Activated T-cell treated with anti-CD3 and anti-CD28 coated beads, Interleukin-2, amount 50 U/mL, for 48 hours (primary cell): ENCODE data around the gene GNA15.

Experiments
- DNase-seq, 2 experiments: peaks; one replicate each; pipeline ENCODE4 v3.0.0-alpha.2; 2020

Gene GNA15

DNA sequence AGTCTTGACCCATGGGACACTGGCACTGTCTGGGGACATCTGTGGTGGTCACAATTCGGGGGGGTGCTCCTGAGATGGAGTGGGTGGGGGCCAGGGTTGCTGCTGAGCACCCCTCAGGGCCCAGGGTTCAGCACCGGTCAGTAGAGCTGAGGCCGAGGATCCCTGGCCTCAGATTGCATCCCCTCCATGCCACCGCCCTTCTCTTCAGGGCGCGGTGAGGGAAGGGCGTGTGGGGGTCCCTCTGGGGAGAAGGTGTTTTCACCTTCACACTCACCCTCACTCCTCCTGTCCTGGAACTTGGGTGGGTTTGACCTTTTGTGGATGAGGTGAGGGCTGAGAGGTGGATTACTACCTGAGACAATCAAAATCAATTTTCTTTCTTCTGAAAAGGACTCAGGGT, 28.2 kb upstream of the GNA15 start:
- no peak for DNase-seq

DNA sequence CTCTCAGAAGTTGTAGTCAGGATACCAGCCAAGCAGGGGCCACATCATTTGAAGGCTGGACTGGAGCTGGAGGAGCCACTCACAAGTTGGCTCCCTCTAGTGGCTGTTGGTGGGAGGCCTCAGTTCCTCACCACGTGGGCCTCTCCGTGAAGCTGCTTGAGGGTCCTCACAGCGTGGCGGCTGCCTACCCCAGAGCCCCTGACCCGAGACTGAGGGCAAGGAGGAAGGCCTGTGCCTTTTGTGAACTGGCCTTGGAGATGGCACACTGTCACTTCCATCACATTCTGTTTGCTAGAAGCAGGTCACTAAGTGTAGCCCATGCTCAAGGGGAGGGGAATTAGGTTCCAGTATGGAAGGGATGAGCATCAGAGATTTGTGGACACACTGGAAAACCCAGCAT, 27.1 kb upstream of the GNA15 start:
- peak; percentile 81 to 83 for DNase-seq

DNA sequence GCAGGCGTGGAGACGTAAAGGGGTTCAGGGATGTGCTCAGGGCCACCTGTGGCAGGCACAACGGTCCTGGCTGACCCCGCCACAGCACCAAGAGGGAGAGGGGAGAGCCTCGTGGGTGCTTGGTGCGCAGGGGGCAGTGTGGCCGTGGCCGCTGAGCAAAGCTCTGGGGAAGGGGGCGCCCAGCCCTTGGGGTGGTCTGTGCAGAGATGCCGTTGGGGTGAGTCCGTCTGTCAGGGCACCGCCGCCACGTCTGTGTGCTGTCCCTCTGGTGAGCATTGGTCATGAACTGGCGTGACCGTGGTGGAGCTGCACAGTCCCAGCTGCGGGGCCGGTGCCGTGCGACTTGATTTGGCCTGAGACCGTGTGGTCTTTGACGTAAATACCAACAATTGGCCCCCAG, 26.3 kb upstream of the GNA15 start:
- DNase-seq: no peak

DNA sequence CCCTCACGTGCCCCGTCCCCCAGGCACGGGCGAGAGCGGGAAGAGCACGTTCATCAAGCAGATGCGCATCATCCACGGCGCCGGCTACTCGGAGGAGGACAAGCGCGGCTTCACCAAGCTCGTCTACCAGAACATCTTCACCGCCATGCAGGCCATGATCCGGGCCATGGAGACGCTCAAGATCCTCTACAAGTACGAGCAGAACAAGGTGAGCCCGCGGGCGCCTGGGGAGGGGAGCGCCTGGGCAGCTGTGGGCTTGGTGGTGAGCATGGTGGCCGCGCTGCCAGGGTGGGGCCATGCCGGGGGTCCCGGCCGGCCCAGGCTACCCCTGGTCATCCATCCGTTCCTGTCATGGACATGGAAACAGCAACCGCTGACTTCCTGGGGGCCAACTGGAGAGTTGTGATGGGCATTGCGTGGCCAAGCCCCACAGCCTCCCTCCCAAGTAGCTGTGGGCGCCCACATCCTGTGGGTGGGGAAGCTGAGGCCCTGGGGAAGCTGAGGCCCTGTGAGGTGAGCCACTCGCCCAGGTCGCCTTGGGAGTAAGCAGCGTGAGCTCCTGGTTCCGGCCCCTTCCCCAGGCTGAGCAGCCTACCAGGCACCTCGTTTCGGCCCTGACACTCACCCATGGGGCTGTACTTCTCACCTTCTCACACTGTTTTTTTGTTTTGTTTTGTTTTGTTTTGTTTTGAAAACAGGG, 25.6 kb upstream of the GNA15 start:
- DNase-seq: no peak

DNA sequence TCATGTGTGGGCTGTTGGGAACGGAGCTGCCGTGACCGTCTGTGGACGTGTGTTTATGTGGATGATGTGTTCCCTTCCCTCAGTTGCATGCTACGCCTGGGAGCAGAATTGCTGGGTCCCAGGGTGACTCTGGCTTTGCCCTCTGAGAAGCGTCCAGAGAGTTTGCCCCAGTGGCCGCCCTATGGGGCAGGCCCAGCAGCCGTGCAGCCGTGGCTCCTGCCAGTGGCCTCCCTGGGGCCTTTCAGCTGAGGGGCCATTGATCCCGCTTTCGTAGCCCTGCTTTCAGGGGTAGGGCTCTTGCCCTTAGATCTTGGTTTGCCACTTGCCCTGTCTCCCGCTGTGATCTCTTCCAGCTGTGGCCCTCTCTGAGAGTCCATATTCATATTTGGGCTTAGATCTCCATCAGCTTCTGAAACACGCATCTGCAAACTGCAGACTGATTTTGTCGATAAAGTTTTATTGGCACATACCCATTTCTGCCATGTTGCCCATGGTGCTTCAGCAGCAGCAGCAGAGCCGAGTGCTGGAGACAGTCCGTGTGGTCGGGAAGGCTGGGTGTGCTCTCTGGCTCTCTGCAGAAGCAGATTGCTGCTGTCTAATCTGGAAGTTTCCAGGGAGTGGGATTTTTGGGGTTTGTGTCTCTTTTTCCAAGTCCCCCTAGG, 24.1 kb upstream of the GNA15 start:
- DNase-seq: no peak

DNA sequence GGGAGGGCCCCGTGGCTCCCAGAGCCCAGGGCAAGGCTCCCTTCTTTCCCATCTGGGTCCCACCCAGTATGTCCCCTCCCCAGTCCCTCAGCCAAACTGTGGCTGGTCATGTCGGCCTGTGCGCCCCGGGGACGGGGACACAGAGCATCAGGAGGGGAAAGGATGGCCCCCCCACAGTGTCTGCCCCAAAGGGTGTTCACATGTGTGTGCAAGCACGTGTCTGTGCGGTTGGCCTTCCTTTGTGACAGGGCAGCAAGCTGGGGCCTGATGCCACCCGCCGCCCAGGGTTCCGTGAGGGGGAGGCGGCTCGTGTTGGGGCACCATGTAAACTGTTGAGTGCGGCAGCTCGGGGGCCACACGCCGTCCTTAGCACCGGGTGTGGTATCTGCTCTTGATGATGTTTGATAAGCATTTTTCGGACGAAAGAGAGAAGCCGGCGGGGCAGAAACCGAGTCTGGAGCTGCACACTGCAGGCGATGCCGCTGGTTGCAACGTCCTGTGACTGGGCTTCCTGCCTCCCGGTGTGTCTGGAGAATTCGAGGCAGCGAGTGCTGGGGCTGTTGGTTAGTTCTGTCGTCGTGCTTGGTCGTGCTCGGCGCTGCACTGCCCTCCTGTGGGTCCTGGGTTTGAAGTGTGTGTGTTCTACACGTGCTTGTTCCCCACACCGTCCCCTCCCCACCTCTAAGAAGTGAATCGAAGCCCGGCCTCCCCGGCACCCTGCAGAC, 23.3 kb upstream of the GNA15 start:
- no peak for DNase-seq

DNA sequence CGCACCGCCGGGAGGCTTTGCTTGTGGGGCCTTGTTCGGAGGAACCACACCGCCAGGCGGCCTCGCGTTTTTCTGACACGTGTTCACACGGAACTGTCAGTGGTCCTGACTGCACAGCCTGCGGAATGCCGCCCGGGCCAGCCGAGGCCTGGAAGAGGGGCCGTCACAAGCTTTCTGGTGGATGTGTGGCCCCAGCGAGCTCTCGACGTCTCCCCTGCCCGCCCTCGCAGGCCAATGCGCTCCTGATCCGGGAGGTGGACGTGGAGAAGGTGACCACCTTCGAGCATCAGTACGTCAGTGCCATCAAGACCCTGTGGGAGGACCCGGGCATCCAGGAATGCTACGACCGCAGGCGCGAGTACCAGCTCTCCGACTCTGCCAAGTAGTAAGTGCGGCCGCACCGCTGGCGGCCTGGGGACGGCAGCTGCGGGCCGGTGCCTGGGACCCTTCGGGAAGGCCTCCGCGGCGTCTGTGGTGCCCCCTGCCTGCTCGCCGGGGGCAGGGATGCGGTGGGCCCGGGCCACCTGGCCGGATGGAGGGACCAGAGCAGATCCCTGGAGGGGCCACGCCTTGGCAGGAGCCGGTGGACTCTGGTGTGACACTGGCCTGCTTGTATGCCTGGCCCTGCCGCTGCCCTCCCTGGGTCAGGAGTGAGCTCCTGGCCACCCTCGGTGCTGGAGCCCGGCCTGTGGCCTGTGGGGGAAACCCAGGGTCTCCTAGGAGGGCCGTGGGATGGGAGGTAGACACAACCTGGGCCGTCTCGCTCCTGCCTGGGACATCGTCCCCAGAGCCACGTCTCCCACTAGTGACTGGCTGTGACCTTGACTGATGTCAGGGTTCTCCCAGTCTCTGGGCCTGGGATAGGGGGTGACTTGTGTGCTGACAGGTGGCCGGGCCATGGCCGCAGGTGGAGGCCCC, 22.5 kb upstream of the GNA15 start:
- no peak for DNase-seq

DNA sequence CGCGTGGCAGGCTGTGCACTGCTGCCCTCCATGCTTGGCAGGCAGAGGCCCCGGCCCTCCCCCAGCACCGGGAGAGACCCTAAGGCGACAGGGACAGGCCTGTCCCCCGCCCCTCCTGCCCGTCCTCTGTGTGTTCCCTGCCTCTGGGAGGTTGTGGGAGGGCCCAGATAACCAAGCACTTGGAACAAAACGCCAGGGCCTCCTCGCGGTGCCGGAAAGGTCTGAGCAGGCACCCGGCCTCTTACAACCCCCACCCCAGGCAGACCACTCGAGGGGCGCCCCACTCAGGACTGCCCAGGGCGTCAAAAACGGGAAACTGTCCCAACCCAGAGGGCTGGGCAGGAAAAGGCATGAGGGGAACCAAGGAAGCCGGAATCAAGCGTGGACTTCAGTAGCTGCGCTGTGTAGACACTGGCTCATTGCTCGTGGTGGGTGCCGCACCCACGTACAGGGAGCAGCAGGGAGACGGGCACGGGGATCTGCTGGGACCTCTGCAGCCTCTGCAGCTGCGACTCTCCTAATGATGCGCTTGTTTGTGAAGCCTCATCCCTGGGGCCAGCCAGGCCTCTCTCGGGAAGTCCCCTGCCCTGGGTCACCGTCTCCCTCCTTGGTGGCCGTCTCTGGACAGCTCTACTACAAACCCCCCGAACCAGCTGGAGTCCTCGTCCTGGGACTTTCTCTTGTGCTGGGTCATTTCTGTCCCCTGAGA, 21.7 kb upstream of the GNA15 start:
- DNase-seq: no peak

DNA sequence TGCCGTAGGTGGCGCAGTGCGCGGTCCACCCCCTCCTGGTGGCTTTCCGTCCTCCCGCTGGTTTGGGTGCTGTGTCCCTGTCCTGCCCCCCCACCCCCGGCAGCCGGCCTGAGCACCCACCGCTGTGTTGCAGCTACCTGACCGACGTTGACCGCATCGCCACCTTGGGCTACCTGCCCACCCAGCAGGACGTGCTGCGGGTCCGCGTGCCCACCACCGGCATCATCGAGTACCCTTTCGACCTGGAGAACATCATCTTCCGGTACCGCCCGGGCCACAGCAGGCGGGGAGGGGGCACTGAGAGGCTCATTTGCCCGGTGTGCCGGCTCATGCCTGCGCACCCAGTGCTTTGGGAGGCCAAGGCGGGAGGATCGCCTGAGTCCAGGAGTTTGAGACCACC, 21.0 kb upstream of the GNA15 start:
- DNase-seq: no peak

DNA sequence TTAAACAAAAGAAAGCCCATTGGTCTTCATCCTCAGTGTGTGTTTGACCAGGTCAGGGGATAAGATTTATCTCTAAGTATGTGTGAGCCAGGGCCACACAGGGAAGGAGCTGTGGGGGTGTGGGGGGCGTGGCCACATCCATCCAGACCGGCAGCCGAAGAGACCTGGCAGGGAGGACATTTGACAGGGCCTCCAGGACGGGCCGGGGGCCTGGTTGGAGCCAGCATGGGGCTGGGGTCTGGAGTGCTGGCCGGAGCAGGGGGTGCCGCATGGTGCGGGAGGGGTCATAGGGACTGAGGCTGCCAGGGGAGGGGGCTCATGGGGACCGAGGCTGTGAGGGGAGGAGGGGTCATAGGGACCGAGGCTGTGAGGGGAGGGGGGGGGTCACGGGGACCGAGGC, 20.4 kb upstream of the GNA15 start:
- DNase-seq: no peak

DNA sequence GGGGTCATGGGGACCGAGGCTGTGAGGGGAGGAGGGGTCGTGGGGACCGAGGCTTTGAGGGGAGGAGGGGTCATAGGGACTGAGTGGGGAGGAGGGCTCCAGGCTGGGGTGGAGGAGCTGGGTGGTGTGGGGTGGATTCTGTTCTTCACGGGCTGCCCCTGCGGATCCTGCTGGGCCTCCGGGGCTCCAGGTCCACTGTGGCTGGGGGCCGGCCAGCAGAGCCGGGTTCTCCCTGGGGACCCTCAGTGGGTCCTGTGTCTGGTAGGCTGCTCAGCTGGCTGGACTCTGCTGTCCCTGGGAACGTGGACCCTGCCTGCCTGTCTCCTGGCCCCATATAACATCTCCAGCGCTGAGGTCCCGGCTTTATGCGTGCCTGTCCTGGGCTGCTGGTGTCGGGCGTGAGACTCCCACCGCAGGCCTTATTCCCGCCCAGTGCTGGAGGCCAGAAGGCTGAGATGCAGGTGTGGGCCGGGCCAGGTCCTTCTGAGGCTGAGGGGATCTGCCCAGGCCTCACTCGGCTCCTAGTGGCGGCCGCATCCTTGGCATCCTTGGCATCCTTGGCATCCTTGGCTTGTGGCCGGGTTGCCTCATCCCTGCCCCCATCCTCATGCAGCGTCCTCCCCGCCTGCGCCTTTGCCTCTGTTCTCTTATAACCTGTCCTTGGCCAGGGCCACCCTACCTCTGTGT, 19.8 kb upstream of the GNA15 start:
- DNase-seq: no peak

DNA sequence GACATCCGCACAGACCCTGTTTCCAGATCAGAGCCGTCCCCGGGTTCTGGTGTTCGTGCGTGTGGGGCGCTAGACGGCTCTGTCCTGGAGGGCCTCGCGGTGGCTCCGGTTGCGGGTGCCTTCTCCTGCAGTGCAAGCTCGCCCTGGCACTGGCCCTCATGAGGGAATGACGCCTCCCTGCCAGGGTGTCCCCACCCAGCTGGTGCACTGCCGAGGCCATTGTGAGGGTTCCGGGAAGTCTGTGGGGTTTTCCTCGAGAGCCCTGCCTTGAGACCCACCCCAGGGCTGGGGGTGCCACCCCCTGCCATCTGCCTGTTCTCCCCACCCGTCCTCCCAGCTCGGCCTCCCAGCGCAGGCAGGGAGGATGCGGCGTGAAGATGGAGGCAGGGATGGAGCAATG, 19.2 kb upstream of the GNA15 start:
- DNase-seq: no peak

DNA sequence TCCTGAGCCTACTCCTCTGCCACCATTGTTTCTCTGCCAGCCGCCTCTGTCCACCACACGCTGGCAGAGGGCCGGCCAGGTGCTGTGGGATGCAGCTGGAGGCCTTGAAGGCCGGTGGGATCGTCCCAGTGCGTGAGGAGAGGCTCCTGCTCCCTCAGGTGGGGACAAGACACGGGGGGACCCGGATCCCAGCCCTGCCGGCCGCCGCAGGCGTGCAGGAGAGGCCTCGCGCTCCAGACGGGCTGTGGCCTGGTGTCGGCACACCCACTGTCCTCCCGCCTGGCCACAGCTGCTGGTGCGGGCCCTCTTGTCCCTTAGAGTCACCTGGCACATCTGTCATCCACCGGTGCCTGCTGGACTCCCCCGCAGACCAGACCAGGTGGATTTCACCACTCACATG, 18.1 kb upstream of the GNA15 start:
- DNase-seq: no peak

DNA sequence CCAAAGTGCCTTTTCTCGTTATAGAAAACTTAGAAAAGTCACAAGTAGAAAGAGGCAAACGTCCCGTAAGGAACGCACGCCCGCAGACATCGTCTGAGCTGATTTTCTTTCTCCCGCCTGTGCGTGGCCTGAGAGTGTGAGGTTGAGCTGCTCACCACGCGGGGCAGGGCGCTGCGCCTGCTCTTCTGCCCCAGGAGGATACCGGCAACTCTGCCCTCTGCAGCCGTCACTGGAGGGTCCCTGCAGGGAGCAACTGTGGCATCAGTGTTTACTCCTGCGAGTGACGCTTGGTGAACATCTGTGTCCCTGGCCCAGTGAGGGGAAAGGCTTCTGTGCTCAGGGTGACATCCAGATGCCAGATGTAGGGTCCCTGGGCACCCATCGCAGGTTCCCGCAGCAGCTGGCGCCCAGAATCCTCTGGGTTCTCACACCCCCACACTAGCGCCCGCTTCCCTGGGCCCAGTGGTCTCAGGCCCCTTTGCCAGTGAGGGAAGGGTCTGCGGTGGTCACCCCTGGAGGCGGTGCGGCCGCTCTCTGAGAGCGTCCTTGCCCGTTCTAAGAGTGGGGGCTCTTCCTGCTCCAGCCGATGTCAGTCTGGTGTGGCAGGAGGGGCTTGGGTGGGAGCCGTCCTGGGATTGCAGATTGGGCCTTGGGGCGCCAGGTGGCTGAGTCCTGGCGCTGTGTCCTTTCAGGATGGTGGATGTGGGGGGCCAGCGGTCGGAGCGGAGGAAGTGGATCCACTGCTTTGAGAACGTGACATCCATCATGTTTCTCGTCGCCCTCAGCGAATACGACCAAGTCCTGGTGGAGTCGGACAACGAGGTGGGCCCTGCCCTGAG, 17.4 kb upstream of the GNA15 start:
- DNase-seq: no peak

DNA sequence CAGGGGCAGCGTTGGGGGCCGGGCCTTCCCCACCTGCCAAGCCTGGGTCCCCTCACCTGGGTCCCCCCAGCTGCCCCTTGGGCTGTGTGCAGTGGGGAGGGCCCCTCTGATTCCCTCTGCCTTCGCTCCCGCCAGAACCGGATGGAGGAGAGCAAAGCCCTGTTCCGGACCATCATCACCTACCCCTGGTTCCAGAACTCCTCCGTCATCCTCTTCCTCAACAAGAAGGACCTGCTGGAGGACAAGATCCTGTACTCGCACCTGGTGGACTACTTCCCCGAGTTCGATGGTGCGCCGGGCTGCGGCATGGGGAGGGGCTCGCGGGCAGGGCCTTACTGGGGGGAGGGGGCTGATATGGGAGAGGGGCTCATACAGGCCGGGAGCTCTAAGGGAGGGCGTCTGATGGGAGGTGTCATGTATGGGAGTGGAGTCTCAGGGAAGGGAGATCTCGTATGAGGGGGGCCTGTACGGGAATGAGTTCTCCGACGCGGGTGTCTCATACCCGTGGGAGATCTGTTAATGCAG, 16.7 kb upstream of the GNA15 start:
- no peak for DNase-seq

DNA sequence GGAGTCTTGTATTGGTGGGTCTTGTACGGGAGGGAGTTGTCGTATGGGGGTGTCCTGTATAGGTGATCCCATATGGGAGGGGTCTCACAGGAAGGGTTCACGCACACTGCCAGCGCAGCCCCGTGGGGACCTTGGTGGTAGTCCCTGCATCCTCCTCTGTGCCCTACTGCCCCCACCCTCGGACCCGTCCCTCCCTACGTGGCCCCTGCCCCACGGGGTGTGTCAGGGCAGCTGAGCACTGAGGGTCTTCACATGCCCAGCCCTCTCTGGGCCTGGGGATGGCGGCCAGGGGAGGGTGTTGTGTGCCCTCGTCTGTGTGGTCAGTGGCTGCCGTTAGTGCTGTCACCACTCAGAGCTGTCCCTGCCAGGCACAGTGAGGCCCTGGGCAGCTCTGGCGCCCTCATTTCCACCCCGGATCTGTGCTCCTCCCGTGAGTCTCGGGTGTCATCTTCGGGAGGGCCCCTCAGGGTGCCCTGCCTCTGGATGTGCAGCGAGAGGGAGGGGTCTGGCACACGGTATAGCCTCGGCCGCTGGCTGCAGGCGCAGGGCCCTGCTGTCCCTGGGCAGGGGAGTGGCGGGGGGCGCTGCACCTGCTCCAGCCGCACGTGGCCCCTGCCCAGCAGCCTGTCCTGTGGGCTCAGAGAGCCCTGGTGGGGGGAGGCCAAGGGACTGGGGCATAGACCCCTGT, 16.0 kb upstream of the GNA15 start:
- no peak for DNase-seq

DNA sequence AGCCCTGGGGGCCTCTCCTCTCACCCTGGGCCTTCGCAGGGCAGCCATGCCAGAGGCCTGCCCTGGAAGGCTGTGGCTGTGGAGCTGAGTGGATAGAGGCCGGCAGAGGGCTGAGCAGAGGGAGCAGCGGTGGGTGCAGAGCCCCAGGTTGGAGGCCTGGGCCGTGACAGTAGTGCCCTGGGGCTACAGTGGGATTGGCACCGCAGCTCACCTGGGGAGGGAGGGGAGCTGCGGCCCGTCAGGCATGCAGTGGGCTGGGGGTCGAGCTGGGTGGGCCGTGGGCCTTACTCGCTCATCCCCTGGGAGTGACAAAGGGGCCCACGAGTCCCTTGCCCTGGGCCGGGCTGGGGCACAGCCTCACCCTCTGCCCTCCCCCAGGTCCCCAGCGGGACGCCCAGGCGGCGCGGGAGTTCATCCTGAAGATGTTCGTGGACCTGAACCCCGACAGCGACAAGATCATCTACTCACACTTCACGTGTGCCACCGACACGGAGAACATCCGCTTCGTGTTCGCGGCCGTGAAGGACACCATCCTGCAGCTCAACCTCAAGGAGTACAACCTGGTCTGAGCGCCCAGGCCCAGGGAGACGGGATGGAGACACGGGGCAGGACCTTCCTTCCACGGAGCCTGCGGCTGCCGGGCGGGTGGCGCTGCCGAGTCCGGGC, 15.1 kb upstream of the GNA15 start:
- DNase-seq: no peak

DNA sequence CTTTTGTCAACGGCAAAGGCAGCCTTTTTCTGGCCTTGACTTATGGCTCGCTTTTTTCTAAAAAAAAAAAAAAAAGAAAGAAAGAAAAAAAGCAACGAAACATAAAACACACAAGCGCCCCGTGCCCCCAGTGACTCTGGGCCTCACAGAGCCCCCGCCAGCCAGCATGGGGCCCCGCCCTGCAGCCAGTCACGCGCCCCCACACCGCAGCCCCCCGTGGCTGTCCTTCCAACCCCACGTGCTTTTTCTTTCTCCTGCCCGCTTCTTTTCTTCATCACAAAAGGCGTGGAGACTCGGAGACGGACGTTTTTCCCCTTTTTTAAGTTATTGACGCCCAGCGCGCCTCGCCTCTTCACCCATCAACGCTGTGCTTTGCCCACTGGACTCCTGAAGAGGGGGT, 14.4 kb upstream of the GNA15 start:
- DNase-seq: no peak

DNA sequence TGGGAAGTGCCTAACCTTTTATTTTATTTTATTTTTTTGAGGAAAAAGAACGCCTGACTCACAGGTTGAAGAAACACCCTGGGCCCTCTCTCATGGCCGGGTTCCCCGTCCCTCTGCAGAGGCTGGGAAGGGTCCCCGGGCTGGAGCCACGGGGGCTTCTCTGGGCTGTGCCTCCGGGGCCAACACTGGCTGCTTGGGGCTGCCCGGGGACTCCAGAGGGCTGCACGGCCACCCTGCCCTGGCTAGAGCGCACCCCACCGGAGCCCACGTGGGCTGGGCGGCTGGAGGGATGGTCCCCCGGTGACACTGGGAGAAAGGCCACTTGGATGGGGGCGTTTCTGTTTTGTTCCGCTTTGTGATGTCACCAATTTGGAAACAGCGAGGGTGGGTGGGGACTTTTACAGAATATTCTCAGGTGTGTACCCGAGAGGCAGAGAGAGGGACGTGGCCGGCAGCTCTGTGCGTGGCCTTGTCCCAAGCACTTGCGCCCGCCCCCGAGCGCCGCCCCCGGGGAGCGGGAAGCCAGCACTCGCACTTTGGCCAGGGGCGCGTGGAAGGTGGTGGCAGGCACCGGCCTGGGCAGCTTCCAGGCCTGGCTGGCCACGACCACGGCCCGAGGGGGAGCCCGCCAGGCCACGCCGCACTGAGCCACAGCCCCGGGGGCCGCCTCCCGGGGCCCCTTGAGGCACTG, 13.9 kb upstream of the GNA15 start:
- no peak for DNase-seq
